GM23338 (cell line): ENCODE results near the gene BCAP31.
"Not testable (repeated sequence)": the region's sequence is repeated elsewhere in the genome, so short reads cannot be mapped to it uniquely, and the experiment has no call there.

ENCODE experiments used
- EZH2 ChIP-seq: fragments of 200-600 bp; sonication (generic); IDR thresholded peaks from one replicate; pipeline ENCODE4 v1.8.0; 2017; ENCODE audit warnings: antibody characterized with exemption, mild to moderate bottlenecking, low read depth; ENCODE audit not compliant: unreplicated experiment
- JUNB ChIP-seq: IDR thresholded peaks from one replicate; pipeline ENCODE4 v1.6.1; 2016; ENCODE audit warnings: antibody characterized with exemption; ENCODE audit not compliant: unreplicated experiment
- ZNF331 ChIP-seq: fragments of 250-450 bp; sonication (Bioruptor Pico); IDR thresholded peaks from 2 replicates; pipeline ENCODE4 v1.5.0; 2020; ENCODE audit warnings: low read depth, mild to moderate bottlenecking, moderate library complexity
- TF ChIP-seq, protein P1 (sequence below): fragments of 250-450 bp; sonication (Bioruptor Pico); IDR thresholded peaks from 2 replicates; pipeline ENCODE4 v1.5.0; 2020; ENCODE audit warnings: mild to moderate bottlenecking, moderate library complexity
- TF ChIP-seq, protein P2 (sequence below), 2 experiments: fragments of 200-600 bp in 1 of 2; sonication (generic) in 1 of 2; conservative IDR thresholded peaks; 2 replicates each; pipeline versions ENCODE4 v1.5.1 to v1.6.1; 2016 to 2017; ENCODE audit warnings: antibody characterized with exemption in 2 of 2, low read depth in 2 of 2, mild to moderate bottlenecking in 2 of 2, moderate library complexity in 1 of 2

DNA sequence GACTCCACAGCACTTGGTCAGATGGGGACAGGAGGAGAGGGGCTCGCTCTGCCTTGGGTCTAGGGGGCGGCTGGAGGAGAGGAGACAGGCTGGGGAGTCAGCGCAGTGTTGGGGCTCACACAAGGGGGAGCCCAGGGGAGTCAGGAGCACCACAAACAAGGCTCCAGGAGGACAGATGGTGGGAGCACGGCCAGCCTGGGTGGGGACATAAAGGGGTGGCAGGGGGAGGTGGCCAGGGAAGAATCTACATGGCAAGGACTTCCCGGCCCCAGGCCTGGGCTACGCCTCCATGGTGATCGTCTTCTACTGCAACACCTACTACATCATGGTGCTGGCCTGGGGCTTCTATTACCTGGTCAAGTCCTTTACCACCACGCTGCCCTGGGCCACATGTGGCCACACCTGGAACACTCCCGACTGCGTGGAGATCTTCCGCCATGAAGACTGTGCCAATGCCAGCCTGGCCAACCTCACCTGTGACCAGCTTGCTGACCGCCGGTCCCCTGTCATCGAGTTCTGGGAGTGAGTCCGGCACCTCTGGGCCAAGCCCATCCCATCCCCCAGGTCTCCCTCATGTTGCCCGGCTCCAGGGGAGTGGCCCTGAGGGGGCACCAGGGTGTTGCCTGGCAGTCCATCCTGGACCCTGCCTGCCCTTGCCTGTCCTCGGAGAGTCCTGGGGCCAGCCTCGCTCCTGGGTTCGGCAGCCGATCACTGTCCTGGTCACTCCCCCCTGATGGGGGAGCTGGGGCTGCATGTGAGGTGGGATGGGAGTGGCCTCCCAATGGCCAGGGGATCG lies 33.0 kb downstream of the BCAP31 start:
- TF ChIP-seq EZH2, JUNB, ZNF331: not testable (repeated sequence)
- TF ChIP-seq, protein P1, sequence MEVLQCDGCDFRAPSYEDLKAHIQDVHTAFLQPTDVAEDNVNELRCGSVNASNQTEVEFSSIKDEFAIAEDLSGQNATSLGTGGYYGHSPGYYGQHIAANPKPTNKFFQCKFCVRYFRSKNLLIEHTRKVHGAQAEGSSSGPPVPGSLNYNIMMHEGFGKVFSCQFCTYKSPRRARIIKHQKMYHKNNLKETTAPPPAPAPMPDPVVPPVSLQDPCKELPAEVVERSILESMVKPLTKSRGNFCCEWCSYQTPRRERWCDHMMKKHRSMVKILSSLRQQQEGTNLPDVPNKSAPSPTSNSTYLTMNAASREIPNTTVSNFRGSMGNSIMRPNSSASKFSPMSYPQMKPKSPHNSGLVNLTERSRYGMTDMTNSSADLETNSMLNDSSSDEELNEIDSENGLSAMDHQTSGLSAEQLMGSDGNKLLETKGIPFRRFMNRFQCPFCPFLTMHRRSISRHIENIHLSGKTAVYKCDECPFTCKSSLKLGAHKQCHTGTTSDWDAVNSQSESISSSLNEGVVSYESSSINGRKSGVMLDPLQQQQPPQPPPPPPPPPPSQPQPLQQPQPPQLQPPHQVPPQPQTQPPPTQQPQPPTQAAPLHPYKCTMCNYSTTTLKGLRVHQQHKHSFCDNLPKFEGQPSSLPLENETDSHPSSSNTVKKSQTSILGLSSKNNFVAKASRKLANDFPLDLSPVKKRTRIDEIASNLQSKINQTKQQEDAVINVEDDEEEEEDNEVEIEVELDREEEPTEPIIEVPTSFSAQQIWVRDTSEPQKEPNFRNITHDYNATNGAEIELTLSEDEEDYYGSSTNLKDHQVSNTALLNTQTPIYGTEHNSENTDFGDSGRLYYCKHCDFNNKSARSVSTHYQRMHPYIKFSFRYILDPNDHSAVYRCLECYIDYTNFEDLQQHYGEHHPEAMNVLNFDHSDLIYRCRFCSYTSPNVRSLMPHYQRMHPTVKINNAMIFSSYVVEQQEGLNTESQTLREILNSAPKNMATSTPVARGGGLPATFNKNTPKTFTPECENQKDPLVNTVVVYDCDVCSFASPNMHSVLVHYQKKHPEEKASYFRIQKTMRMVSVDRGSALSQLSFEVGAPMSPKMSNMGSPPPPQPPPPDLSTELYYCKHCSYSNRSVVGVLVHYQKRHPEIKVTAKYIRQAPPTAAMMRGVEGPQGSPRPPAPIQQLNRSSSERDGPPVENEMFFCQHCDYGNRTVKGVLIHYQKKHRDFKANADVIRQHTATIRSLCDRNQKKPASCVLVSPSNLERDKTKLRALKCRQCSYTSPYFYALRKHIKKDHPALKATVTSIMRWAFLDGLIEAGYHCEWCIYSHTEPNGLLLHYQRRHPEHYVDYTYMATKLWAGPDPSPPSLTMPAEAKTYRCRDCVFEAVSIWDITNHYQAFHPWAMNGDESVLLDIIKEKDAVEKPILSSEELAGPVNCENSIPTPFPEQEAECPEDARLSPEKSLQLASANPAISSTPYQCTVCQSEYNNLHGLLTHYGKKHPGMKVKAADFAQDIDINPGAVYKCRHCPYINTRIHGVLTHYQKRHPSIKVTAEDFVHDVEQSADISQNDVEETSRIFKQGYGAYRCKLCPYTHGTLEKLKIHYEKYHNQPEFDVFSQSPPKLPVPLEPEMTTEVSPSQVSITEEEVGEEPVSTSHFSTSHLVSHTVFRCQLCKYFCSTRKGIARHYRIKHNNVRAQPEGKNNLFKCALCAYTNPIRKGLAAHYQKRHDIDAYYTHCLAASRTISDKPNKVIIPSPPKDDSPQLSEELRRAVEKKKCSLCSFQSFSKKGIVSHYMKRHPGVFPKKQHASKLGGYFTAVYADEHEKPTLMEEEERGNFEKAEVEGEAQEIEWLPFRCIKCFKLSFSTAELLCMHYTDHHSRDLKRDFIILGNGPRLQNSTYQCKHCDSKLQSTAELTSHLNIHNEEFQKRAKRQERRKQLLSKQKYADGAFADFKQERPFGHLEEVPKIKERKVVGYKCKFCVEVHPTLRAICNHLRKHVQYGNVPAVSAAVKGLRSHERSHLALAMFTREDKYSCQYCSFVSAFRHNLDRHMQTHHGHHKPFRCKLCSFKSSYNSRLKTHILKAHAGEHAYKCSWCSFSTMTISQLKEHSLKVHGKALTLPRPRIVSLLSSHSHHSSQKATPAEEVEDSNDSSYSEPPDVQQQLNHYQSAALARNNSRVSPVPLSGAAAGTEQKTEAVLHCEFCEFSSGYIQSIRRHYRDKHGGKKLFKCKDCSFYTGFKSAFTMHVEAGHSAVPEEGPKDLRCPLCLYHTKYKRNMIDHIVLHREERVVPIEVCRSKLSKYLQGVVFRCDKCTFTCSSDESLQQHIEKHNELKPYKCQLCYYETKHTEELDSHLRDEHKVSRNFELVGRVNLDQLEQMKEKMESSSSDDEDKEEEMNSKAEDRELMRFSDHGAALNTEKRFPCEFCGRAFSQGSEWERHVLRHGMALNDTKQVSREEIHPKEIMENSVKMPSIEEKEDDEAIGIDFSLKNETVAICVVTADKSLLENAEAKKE (CRISPR knock-in tag), result not testable (repeated sequence)
- TF ChIP-seq, protein P2, sequence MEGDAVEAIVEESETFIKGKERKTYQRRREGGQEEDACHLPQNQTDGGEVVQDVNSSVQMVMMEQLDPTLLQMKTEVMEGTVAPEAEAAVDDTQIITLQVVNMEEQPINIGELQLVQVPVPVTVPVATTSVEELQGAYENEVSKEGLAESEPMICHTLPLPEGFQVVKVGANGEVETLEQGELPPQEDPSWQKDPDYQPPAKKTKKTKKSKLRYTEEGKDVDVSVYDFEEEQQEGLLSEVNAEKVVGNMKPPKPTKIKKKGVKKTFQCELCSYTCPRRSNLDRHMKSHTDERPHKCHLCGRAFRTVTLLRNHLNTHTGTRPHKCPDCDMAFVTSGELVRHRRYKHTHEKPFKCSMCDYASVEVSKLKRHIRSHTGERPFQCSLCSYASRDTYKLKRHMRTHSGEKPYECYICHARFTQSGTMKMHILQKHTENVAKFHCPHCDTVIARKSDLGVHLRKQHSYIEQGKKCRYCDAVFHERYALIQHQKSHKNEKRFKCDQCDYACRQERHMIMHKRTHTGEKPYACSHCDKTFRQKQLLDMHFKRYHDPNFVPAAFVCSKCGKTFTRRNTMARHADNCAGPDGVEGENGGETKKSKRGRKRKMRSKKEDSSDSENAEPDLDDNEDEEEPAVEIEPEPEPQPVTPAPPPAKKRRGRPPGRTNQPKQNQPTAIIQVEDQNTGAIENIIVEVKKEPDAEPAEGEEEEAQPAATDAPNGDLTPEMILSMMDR (conservative IDR thresholded peaks at IDR 0.05; ENCODE audit: low read depth in 2 of 2), result not testable (repeated sequence)
